Peyer's patch (tissue), 4 donors: Measurements from ENCODE around the gene SP9.

Experiments used
- POLR2A ChIP-seq, 2 donors: fragments of 450-650 bp; IDR thresholded peaks; one replicate each; pipeline ENCODE4 v1.5.1; 2017; ENCODE audit warnings: antibody characterized with exemption in 2 of 2, mild to moderate bottlenecking in 2 of 2, moderate library complexity in 2 of 2
- TF ChIP-seq, protein P1 (sequence below), 6 experiments: fragments of 450-650 bp in 4 of 6; fragments of 200-600 bp in 2 of 6; sonication (generic) in 1 of 6; IDR thresholded peaks; one replicate each; pipeline ENCODE4 v1.5.1; 2017 to 2019; ENCODE audit warnings: antibody characterized with exemption in 6 of 6, mild to moderate bottlenecking in 3 of 6, moderate library complexity in 1 of 6

GRCh38 chr2:174338147-174338605 is 3.4 kb downstream of the SP9 start:
- TF ChIP-seq, protein P1, sequence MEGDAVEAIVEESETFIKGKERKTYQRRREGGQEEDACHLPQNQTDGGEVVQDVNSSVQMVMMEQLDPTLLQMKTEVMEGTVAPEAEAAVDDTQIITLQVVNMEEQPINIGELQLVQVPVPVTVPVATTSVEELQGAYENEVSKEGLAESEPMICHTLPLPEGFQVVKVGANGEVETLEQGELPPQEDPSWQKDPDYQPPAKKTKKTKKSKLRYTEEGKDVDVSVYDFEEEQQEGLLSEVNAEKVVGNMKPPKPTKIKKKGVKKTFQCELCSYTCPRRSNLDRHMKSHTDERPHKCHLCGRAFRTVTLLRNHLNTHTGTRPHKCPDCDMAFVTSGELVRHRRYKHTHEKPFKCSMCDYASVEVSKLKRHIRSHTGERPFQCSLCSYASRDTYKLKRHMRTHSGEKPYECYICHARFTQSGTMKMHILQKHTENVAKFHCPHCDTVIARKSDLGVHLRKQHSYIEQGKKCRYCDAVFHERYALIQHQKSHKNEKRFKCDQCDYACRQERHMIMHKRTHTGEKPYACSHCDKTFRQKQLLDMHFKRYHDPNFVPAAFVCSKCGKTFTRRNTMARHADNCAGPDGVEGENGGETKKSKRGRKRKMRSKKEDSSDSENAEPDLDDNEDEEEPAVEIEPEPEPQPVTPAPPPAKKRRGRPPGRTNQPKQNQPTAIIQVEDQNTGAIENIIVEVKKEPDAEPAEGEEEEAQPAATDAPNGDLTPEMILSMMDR (IDR thresholded peaks at IDR 0.05): no peak
- TF ChIP-seq POLR2A (IDR thresholded peaks at IDR 0.05): no peak
